ENCODE data around the gene FAM193B.

Gene FAM193B

DNA sequence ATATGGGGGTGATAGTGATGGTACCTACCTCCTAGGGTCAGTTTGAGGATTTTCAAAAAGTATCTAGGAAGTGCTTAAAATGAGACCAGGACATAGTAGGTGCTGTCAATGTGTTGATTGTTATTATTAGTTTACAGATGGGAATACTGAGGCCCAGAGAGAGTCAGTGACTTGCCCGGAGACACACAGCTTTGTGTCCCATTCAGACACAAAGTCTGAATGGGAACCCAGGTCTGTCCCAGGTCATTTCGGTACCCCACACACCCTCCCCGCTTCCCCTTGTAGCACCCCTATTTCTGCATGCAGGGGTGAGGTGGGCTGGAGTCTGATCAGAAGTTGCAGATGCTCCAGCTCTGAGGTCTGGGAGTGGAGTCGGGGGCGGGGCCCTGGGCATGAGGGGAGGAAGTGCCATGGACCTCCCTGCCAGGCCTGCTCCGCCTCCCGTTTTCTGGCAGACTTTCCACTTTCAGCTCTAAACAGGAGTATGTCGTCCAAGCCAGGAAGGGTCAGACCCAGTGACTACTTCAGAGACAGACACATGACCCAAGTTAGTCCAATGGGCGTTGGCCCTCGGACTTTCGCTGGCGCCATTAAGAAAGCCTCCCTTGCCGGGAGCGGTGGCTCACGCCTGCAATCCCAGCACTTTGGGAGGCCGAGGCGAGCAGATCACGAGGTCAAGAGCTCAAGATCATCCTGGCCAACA is 77.7 kb downstream of the FAM193B start:
- TF ChIP-seq, protein P1, sequence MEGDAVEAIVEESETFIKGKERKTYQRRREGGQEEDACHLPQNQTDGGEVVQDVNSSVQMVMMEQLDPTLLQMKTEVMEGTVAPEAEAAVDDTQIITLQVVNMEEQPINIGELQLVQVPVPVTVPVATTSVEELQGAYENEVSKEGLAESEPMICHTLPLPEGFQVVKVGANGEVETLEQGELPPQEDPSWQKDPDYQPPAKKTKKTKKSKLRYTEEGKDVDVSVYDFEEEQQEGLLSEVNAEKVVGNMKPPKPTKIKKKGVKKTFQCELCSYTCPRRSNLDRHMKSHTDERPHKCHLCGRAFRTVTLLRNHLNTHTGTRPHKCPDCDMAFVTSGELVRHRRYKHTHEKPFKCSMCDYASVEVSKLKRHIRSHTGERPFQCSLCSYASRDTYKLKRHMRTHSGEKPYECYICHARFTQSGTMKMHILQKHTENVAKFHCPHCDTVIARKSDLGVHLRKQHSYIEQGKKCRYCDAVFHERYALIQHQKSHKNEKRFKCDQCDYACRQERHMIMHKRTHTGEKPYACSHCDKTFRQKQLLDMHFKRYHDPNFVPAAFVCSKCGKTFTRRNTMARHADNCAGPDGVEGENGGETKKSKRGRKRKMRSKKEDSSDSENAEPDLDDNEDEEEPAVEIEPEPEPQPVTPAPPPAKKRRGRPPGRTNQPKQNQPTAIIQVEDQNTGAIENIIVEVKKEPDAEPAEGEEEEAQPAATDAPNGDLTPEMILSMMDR (IDR thresholded peaks at IDR 0.05; ENCODE audit: low read depth, low read length): no peak
- peak; percentile 56 for DNase-seq (ENCODE audit: low read depth, low spot score)
- in situ Hi-C loops (cut with HindIII; ENCODE audit: low sequenced_read_pairs): no loop called here
- H3K4me3 ChIP-seq (ENCODE audit: low read depth, low read length): no peak overlapping the region

DNA sequence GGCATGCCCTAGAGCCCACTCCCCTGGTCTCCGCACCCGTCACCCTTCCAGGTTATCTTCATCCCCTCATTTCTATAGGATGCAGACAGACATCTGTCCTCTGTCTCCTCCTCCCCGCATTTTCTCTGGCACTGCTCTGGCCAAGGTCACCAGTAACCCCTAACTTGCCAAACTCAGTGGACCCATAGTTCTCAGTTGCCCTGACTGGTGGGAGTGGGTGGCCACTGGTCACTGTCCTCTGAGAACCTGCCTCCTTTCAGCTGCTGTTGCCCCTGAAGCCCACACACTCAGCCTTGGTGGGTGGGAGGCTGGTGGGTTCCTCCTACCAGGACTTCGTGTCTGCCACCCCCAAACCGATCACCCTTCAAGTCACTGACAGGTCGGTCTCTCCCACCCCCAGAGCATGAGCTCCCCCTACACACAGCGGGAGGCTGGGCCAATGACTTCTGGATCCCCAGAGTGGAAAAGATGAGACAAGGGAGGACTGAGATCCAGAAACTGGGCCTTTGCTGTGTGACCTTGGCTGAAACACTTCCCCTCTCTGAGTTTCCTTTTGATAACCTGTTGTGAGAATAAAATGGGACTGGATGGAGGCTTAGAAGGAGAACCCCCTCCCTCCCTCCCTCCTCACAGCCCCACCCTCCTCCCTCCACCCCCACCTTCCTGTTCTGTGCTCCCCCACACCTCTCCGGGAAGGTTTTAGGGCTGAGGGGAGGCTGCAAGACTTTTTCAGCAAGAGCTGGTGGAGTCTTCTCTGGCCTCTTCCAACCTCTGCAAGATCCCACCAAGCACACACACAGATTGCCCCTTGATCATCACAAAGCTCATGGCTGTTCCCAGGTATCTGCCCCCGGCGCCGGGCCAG is 78.6 kb downstream of the FAM193B start:
- H3K4me3 ChIP-seq (ENCODE audit: low read depth, low read length): no peak overlapping the region
- TF ChIP-seq, protein P1 (IDR thresholded peaks at IDR 0.05; ENCODE audit: low read depth, low read length): no peak
- no peak for DNase-seq (ENCODE audit: low read depth, low spot score)
- in situ Hi-C loops (cut with HindIII; ENCODE audit: low sequenced_read_pairs): no loop called here

DNA sequence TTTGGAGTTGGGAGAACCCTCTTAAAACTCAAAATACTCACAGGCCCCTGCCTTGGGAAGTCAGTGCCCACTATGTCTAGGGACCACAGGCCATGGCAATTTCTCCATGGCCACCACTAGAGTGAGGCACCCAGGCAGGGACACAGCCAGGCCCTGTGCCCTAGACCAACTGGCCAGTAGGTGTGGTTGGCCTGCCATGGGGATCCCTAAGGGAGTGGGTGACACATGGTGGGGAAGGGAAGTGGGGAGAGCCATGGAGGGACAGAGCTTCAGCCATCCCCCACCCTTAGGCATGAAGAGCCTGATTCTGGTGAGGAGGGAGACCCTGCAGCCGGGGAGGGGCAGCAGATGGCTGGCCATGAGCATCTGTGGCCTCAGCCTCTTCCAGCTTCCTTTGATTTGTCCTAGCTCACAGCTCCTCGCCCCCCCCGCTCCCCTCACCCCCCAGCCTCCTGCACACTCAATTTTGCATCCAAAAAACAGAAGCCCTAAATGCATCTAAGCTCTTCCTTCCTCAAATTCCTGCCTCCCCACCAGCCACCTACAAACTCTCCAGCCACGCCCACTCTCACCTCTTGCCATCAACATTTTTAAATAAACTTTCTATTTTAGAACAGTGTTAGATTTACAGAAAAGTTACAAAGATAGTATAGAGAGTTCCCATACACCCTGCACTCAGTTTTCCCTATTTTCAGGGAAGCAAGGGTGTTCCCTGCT is 79.4 kb downstream of the FAM193B start:
- no peak overlapping the region for H3K4me3 ChIP-seq (ENCODE audit: low read depth, low read length)
- TF ChIP-seq, protein P1 (IDR thresholded peaks at IDR 0.05; ENCODE audit: low read depth, low read length): no peak
- no peak for DNase-seq (ENCODE audit: low read depth, low spot score)
- in situ Hi-C loops (cut with HindIII; ENCODE audit: low sequenced_read_pairs): no loop called here

DNA sequence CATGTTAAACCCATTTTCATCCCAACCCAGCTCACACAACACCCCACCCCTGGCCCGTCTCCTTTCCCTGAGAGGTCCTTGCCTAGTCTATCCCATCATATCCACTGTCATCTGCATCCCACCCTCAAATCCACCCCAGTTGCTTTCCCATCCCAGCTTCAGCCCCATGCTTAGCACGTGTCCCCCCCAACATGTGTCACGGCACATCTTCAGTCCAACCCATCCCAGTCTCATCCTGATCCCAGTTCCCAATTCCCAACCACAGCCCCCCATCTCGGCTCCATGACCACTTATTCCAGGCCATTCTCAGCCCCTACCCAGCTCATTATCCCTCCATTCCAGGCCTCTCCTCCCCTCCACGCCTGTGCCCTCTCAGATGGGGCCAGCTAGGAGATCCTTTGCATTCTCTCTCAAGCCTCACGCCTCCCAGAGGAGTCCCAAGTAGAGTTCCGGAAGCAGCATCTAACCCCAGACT is 80.3 kb downstream of the FAM193B start:
- TF ChIP-seq, protein P1 (IDR thresholded peaks at IDR 0.05; ENCODE audit: low read depth, low read length): no peak
- in situ Hi-C loops (cut with HindIII; ENCODE audit: low sequenced_read_pairs): no loop called here
- no peak for DNase-seq (ENCODE audit: low read depth, low spot score)
- no peak overlapping the region for H3K4me3 ChIP-seq (ENCODE audit: low read depth, low read length)

DNA sequence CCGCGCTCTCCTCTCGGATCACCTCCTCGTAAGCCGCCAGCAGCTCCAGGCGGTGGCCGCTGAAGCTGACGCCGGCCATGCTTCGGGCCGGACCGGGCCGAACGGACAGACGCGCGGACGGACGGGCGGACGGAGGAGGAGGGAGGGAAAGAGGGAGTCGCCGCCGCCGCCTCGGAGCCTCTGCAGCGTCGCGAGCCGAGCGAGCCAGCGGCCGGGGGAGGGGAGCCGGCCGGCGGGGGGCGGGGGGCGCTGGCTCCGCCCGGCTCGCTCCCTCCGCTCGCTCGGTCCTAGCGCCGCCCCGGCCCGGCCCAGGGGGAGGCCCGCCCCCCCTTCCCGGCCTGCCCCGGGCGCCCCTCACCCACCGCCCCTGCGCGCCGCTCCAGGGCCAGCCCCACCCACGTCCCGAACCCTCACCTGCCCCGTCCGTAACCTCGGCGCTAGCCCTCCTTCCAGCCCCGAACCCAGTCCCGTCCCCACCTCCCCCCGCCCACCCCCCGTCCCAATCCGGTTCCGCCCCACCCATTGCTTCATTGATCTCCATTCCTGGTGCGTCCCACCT is 80.8 kb downstream of the FAM193B start, which contains the start of gene DBN1:
DBN1 (minus strand) TSS at position 192 of the 559 bp plus-strand sequence; CDS start at position 79, 113 bp downstream.
- peak within 1 kb of the TSS; percentile 87 for H3K4me3 ChIP-seq (ENCODE audit: low read depth, low read length)
- in situ Hi-C loops (cut with HindIII; ENCODE audit: low sequenced_read_pairs): no loop called here
- DNase-seq (ENCODE audit: low read depth, low spot score): peak; percentile 51
- TF ChIP-seq, protein P1 (IDR thresholded peaks at IDR 0.05; ENCODE audit: low read depth, low read length): no peak

All from astrocyte of the spinal cord (primary cell).